COLO829 (cell line): ENCODE results near the gene CD4.
"Not testable (repeated sequence)": the region's sequence is repeated elsewhere in the genome, so short reads cannot be mapped to it uniquely, and the experiment has no call there.

ENCODE experiments used
- DNase-seq: peaks from one replicate; pipeline ENCODE4 v3.0.0; 2012; ENCODE audit warnings: low spot score

The CD4 gene

DNA sequence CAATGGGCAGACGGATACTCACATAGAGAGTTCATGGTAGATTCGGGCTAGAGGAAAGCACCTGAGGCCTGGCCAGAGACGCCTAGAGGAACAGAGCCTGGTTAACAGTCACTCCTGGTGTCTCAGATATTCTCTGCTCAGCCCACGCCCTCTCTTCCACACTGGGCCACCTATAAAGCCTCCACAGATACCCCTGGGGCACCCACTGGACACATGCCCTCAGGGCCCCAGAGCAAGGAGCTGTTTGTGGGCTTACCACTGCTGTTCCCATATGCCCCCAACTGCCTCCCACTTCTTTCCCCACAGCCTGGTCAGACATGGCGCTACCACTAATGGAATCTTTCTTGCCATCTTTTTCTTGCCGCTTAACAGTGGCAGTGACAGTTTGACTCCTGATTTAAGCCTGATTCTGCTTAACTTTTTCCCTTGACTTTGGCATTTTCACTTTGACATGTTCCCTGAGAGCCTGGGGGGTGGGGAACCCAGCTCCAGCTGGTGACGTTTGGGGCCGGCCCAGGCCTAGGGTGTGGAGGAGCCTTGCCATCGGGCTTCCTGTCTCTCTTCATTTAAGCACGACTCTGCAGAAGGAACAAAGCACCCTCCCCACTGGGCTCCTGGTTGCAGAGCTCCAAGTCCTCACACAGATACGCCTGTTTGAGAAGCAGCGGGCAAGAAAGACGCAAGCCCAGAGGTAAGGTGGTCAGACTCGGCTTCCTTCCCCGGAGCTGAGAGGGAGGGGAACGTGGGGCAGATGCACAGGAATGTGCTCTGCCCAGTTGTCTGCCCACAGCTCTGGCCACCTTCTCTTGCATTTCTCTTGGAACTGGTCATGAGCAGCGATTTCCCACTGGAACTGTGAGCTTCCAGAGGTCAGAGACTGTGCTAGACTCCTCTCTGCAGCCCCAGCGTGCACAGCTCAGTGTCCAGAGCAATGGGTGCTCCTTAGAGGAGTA lies at the start of gene CD4:
CD4 (plus strand) TSS at position 557 of the 953 bp plus-strand sequence. CDS start 10,611 bp downstream, outside the sequence.
- DNase-seq, result no peak

DNA sequence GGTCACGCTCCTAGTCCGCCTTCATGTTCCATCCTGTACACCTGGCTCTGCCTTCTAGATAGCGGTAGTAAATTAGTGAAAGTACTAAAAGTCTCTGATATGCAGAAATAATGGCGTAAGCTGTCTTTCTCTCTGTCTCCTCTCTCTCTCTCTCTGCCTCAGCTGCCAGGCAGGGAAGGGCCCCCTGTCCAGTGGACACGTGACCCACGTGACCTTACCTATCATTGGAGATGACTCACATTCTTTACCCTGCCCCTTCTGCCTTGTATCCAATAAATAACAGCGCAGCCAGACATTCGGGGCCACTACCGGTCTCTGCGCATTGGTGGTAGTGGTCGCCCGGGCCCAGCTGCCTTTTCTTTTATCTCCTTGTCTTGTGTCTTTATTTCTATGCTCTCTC lies 47.2 kb upstream of the CD4 start:
- DNase-seq, result not testable (repeated sequence)

DNA sequence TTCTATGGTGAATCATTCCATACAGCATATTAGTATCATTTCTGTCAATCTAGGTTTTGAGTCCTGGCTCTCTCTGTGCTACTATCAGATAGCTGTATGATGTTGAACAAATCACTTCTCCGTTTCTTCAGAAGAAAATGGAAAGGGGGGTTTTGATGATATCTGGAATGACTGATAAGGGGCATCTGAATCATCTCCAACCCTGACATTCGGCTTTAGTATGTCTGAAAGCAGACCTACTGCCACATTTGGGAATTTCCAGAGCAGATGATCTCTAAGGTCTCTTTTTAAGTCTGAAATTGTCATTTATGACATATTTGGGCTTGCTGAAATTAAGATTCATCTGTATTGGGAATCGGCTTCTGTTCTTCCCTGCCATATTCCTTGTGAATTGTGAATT lies 46.5 kb upstream of the CD4 start:
- no peak for DNase-seq

DNA sequence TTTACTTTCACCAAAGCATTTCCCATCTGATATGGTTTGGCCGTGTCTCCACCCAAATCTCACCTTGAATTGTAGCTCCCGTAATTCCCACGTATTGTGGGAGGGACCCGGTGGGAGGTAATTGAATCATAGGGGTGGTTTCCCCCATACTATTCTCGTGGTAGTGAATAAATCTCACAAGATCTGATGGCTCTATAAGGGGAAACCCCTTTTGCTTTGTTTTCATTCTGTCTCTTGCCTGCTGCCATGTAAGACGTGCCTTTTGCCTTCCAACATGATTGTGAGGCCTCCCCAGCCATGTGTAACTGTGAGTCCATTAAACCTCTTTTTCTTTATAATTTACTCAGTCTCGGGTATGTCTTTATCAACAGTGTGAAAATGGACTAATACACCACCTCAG lies 46.0 kb upstream of the CD4 start:
- DNase-seq, result not testable (repeated sequence)

DNA sequence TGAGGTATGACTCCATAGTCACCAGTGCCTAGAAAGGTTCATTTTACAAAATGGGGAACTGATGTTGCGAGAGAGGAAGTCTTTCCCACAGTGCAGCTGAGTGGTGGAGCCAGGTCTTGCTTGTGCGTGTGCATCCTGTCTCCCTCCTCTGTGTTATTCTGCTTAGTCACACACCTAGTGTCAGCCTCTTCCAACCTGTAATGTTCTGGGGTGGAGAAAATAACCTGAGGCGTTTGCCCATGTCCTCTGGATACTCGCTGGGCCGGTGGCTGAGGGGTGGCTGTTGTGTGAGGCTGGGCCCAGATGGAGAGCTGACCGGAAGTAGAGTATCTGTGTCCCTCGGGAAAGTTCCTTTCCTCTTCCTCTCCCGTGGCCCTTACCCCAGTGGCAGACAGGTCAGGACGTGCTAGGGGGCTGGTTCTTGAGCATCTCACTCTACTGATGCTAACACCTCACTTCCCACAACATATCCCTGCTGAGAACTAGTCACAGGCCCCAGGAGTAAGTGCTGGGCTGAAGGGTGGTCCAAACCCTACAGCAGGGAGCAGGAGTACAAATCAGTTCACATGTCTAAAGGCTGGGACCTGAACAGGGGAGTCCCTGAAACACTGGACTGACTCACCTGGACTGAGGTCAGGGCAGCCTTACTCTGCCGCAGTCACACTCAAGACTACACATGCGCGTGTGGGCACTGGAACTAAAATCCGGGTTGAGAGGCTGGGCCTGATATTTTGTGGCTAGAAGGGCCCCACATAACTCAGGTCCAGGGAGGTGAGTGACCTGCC lies 43.4 kb upstream of the CD4 start:
- DNase-seq, result no peak

DNA sequence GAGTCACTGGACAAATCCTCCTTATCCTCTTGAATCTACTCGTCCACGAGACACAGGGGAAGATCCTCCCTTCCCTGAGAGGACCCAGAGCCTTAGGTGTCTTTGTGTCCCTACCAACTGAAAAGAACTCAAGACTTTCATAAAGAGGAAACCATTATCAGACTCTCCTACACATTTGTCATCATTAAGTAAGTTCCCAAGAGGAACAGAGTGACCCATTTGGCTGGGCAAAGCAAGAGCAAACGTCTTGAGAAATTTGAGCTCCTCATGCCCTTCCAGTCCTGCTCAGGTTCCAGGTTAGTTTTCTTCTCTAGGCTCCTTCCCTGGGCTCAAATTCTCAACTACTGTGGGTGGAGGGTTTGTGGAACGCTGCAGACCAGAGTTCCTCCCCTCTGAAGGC lies 42.1 kb upstream of the CD4 start:
- DNase-seq, result no peak

DNA sequence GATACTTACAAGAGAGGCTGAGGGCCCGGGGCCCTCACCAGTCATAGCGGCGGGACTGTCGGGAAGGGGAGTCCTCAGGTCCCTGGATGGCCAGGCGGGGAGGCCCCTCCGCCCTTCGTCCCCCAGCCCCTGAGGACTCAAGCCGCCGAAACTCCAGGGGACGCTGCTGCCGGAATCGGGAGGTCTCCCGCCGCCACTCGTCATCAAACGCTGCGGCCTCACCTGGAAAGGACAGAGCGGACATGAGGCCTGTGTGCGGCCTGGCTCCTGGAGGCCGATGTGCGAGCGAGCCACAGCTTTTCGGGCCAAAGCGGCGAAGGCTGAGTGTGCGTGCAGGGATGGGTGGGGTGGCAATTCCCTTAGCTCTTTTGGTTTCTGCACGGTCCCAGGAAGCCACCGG lies 40.6 kb upstream of the CD4 start:
- no peak for DNase-seq

DNA sequence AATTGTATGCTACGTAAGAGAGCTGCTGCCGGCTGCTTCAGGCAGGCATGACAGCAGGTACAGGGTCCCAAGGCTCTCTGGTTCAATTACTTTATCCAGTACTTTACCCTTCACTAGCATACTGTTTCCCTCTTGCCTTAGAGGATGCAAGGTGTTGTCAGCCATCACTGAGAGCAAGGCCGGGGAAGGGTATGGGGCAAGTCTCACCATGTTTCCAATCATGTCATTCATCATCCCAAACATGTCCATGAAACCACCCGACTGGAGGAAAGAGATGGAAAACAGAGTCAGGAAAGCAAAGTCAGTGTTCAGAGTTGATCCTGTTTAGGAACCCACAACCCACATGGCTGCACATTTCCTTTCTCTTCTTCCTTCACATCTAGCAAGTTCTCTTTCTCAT lies 38.8 kb upstream of the CD4 start:
- DNase-seq, result no peak

DNA sequence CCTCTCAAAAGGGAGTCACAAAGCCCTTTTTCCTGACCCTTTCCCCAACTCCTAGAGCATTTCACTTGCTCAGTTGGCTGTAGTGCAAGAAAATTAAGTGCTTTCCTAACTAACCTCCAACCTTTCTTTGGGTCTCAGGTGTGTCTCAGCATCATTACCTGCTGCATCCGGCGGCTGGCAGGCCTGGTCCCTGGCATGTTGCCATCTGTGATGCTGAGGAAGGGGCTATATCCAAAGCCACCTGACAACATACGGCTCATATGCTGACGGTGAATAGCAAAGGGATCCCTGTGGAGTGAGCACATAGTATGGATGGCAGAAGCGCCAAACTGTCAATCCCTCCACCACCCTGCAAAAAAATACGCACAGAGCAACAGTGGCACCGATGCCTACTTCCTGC lies 37.6 kb upstream of the CD4 start:
- no peak for DNase-seq

DNA sequence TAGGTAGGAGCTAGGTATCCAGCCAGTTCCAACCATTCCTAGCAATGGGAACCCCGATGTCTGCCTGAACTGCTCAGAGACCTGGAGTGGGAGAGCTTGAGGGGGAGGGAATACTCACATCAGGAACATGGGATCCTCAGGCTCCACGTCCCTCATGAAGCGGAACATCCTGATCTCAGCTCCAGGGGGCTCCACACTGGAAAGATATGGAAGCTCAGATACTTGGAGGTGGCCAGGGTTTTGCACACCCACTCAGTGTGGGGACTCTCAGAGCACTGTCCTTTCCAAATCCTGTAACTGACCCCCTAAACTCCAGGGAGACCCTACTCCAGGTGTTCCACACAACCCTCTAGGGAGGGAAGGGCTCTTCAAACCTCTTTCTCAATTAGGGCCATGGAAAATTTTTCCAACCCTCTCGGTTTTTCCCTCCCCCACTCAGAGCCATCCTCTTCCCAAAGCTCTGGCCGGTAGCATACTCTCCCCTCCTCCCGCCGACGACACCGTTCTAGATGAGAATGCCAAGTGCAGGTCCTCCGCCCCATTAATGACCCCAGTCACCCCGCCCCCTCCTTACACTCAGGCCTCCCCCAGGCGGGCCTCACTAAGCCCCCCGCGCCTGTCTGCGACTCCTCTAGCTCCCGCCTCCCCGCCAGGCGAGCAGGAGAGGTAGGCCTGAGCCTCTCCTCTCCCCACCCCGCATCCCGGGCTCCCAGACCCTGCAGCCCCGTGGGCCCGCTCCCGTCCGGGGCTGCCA lies 37.0 kb upstream of the CD4 start:
- peak; percentile 65 for DNase-seq

DNA sequence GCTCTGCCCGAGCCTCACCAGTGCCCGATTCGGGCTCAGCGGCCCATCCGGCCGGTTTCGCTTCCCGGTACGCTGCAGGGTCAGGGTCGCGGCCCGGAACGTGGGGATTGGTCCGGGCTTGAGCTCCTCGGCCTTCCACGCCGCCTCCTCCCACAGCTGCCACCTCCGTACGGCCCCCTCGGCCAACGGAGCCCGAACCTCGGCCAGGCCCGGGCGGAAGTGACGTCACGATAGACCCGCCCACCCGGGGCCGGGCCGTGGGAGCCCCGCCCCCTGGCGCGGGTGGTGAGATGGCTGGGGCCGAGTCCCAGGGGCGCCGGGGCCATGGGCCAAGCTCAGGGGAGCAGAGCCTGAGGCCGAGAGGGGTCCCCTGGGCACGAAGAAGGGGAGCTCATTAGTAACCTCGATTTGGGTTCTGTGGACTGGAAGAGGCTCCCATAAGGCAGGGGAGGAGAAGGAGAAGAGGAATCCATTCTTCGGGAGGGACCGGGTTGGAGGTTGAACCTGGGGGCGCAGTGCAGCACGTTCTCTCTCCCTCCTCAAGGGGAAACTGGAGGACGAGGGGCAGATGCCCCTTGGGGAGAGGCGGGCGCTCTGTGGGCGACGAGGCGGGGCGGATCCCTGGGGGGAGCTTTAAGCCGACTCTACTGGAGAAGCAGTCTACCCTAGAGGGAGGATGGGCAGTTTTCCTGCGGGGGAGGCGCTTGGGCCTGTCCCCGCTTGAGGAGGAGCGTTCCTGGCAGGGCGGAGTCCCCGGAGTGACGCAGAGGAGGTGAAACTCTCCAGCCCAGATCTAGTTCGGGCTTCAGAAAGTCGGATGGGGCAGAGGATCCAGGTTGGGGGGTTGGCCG lies 36.2 kb upstream of the CD4 start, which contains the start of gene MLF2:
MLF2 (minus strand) TSS at position 221 of the 851 bp plus-strand sequence. CDS start 807 bp downstream, outside the sequence.
- DNase-seq, result peak; percentile 100

DNA sequence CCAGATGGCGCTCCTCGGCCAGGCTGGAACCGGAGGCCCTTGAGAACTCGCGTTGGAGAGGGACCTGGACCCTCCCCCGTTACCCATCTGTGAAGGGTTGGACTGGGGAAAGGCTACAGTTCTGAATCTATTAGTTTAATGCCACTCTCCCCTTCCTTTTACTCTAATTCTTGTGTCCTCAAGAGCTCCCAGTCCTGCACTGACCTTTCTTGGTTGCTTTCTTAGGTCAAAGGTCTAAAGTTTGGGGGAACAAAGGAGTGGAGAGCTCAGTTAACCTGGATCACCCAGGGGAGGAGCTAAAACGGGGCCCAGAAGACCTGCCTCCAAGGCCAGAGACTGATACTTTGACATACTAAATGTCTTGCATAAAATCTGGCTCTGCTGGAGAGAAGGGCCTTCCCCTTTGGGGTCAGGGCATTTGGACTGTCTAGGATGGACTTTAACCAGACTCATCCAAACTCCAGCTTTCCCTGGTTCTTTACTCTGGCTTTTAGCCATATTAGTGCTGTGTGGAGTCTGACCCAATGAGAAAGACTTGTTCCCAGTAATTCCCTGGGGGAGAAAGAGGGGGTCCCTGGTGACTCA lies 35.5 kb upstream of the CD4 start:
- DNase-seq, result no peak

DNA sequence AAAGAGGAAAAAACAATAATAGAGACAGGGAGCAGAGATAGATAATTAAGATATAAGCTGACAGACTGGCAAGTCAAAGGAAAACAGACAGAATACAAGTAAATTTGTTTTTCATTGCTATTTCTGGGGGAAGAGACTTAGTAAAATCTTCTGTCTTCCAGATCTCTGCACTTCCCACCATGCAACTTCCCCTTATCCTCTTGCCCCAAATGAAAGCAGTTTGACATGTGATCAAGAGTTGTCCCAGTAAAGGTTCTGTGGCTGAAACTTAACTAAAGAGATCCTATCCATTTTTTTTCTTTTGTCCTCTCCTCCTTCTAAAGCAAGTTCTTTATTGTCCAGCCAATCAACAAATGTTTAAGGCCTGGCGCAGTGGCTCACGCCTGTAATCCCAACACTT lies 34.9 kb upstream of the CD4 start:
- DNase-seq, result no peak

DNA sequence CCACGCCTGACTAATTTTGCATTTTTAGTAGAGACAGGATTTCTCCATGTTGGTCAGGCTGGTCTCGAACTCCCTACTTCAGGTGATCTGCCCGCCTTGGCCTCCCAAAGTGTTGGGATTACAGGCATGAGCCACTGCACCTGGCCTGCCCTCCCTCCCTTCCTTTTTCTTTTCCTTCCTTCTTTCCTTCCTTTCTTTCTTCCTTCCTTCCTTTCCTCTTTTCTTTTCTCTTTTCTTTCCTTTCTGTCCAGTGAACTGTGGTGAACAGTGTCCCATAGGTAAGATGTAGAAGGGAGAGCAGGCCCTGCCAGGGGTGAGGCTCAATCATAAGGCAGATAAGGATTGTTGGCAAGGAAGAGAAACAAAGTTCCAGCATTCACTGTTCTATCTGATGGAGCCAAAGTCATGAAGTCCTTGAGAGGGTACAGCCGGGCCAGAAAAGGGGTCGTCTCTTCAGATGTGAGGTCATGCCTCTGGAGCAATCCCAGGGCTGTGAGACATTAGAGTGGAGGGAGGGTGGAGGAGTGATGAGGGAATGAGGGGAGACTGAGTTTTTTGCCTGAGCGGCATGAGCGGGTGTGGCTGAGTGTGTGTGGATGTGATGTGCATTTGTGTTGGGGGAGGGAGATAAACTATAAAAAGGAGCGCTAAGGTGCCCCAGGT lies 32.2 kb upstream of the CD4 start:
- no peak for DNase-seq

DNA sequence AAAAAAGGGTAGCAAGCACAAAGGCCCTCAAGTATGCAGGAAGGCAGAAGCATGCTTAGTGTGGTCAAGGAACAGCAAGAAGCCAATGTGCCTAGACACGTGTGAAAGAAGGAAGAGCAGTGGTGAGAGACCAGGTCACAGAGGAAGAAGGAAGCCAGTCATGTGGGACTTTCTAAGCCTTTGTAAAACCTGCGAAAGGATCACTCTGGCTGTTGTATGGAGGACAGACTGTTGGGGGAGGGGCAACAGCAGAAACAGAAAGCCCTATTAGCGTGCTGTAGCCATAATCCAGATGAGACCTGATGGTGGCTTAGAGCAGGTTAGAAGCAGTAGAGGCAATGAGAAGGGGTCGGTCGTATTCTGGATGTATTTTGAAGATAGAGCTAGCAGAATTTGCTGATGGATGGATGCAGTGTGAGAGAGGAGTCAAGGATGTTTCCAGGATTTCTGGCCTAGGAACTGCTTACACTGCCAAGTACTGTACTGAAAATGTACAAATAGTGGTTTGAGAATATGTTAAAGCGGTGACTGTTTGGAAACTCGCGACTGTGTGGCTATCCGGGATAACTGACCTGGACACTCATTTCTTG lies 30.7 kb upstream of the CD4 start:
- DNase-seq, result no peak

DNA sequence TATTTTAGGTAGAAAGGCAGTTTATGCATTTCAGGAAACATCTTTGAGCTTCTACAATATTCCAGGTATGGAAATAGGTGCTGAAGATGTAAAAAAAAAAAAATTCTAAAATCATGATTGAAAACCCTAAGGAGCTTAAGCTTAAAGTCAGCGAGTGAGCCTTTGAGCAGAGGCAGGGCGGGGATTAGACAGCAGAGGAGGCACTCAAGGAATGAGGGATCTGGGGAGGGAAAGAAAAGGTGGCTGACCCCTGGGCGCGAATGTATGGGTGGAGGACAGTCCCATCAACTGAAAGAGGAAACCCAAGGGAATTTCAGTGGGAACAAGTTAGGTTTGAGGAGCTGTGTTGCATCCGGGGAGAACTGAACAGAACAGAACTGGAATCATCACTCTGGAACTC lies 29.6 kb upstream of the CD4 start:
- DNase-seq, result no peak

DNA sequence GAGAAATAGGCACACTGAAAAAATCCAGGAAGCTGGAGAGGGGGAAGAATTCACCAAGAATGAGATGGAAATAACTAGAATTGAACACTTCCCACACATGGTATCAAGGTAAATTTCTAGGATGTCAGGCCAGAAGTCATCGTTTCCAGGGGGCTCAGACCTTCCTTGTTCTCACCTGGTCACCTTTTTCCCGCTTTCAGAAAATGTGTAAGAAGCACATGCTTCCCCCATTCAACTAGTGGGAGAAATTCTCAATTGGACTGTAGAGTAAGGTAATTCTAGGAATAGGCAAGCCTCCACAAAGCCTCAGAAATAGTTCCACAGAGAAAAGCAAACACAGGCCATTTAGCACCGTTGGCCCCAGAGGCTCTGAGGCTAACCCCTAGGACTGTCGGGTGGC lies 25.9 kb upstream of the CD4 start:
- no peak for DNase-seq

DNA sequence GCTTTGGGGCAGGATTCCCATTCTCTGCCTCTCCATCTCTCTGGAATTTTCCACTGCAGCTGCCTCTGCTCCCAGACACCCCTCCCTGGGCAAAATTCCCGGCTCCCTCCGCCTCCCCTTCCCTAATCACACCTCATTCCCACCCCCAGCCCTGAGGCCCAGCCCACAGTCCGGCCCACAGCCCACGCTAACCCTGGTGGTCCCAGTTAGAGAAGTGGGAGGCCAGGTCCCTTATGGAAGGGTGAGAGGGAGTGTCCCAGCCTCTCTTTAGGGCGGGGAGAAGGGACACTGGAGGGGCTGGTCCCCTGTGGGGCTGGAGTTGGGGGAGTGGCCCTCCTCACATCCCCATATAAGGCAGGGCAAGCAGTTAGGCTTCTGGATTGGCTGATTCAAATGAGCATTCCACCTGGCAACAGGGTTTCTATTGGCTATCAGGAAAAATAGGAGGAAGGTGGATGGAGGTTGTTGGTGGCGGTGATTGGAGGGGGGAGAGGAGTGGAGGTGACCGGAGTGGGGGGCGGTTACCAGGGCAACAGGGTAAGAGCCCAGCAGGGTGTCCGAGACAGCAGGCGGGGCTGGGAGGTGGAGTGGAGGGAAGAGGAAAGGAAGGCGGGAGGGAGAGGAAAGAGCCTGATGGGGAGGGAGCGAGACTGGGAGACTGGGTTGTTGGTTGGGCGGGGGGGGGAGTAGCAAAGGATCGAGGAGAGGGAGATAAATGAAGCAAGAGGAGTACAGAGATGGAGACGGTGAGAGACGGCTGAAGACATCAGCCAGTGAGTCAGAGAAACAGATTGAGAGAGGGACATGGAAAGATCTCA lies 25.1 kb upstream of the CD4 start:
- peak; percentile 99 for DNase-seq

DNA sequence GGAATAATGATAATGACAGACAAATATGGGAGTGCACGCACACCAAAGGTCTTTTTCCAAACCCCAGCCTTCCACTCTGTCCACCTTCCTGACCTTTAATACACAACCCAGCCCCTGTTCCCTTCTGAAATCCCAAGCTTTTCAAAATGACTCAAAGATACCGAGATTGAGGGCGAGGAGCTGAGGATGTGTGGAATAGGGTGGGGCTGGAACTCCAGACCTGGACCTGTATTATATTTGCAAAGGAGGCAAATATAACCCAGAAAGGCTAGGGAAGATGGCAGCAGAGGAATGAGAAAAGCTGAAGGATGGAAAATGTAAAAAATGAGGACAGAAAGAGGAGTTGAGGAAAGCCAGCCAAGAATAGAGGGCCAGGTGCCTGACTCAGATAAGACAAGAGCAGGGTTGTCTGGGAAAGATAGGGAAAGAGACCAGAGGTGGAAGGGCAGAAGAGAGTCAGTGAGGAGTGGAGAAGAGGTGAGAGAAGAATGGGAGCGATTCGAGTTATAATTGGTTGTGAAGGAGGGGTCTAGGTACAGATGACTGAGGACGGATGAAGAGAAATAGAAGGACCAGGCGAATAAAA lies 24.2 kb upstream of the CD4 start:
- DNase-seq, result no peak
